OCI-LY3 (cell line): ENCODE measurements around the gene CELF1.

ENCODE experiments used
- CTCF ChIP-seq: fragments of 200-600, 300-600 bp; sonication (generic); IDR thresholded peaks from 2 replicates; pipeline ENCODE4 v1.5.1; 2014; ENCODE audit warnings: antibody characterized with exemption, low read length, low read depth
- EZH2phosphoT487 ChIP-seq: fragments of 200-600 bp; shearing (Covaris generic); IDR thresholded peaks from 2 replicates; pipeline ENCODE4 v1.6.1; 2018; ENCODE audit warnings: antibody characterized with exemption, mixed run types, low read depth

GRCh38 chr11:47578524-47579494, 25.9 kb upstream of the CELF1 start, which contains the start of the genes KBTBD4 and NDUFS3:
- no peak for TF ChIP-seq CTCF
- TF ChIP-seq EZH2phosphoT487: no peak
